Measurements from ENCODE around the gene FAM237B.

- TF ChIP-seq CTCF (conservative IDR thresholded peaks at IDR 0.05; ENCODE audit: low read depth, low read length): no peak
- TF ChIP-seq EZH2 (IDR thresholded peaks at IDR 0.05; ENCODE audit: borderline replicate concordance, low read depth, low read length, poor library complexity, severe bottlenecking): no peak
Observed at GRCh38 chr7:90303241-90303640, 17.9 kb downstream of the FAM237B start.
